ENCODE results near the gene TMEM231. TPM values are rescaled to one million over a fixed set of nuclear protein-coding genes. Genes with fewer than 3 reads are reported as not detected.

The TMEM231 gene
- total RNA-seq, 1 donor from 2014 or later: 6.9 TPM

- DNase-seq (ENCODE audit: extremely low spot score in 2 of 2): no peak
- no peak overlapping the region for H3K4me3 ChIP-seq
- H3K4me1 ChIP-seq: peaks cover 11% of the 10 kb centered on the region
- H3K27ac ChIP-seq: no peak overlapping the region
- intact Hi-C loops (cut with DNase I): no loop called here
- peaks cover 0 to 79% of the 10 kb centered on the region in 2 donors for H3K36me3 ChIP-seq
- H3K9me3 ChIP-seq: no peaks in the 10 kb centered on the region
- H3K27me3 ChIP-seq: no peaks in the 10 kb centered on the region
- no peak for TF ChIP-seq CTCF (IDR thresholded peaks at IDR 0.05)
- no peak for TF ChIP-seq POLR2AphosphoS5 (IDR thresholded peaks at IDR 0.05; ENCODE audit: insufficient read depth in 1 of 2, low read depth in 1 of 2)
- TF ChIP-seq POLR2A (IDR thresholded peaks at IDR 0.05): no peak
Observed at GRCh38 chr16:75575958-75576357, 19.9 kb upstream of the TMEM231 start.

DNA sequence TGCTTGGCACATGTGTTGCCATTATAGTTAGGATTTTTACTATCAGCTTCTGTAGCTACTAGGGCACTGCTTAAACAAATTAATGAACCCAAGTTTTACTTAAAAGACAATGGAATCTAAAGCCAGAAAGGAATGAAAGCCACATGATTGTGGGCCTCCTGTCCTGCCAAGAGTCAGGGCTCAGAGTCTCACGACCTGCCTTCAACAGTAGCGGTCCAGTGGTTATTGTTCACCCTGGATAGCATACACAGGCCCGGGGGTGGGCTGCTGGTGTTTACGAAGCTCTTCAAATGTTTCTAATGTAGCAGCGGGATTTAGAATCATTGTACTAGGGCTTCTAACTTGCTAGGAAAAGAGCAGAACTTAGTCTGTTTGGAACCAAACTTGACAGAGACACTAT is 17.9 kb upstream of the TMEM231 start:
- intact Hi-C loops (cut with DNase I): no loop called here
- H3K27me3 ChIP-seq: no peaks in the 10 kb centered on the region
- TF ChIP-seq CTCF (IDR thresholded peaks at IDR 0.05): no peak
- no peak for TF ChIP-seq POLR2AphosphoS5 (IDR thresholded peaks at IDR 0.05; ENCODE audit: insufficient read depth in 1 of 2, low read depth in 1 of 2)
- no peak for TF ChIP-seq POLR2A (IDR thresholded peaks at IDR 0.05)
- no peak overlapping the region for H3K27ac ChIP-seq
- peaks cover 0 to 85% of the 10 kb centered on the region in 2 donors for H3K36me3 ChIP-seq
- DNase-seq (ENCODE audit: extremely low spot score in 2 of 2): no peak
- peaks cover 24% of the 10 kb centered on the region for H3K4me1 ChIP-seq
- no peak overlapping the region for H3K4me3 ChIP-seq
- H3K9me3 ChIP-seq: no peaks in the 10 kb centered on the region

GRCh38 chr16:75572864-75573542 is 17.0 kb upstream of the TMEM231 start:
- TF ChIP-seq POLR2A (IDR thresholded peaks at IDR 0.05) (no peak), CTCF (IDR thresholded peaks at IDR 0.05) (no peak), POLR2AphosphoS5 (IDR thresholded peaks at IDR 0.05; ENCODE audit: insufficient read depth in 1 of 2, low read depth in 1 of 2) (no peak)
- Histone ChIP-seq H3K27me3 (no peaks in the 10 kb centered on the region), H3K27ac (no peak overlapping the region), H3K9me3 (no peaks in the 10 kb centered on the region), H3K36me3 (peaks cover 0 to 85% of the 10 kb centered on the region in 2 donors), H3K4me1 (peaks cover 33% of the 10 kb centered on the region), H3K4me3 (no peak overlapping the region)
- intact Hi-C loops (cut with DNase I): no loop called here
- DNase-seq (ENCODE audit: extremely low spot score in 2 of 2): no peak

DNA sequence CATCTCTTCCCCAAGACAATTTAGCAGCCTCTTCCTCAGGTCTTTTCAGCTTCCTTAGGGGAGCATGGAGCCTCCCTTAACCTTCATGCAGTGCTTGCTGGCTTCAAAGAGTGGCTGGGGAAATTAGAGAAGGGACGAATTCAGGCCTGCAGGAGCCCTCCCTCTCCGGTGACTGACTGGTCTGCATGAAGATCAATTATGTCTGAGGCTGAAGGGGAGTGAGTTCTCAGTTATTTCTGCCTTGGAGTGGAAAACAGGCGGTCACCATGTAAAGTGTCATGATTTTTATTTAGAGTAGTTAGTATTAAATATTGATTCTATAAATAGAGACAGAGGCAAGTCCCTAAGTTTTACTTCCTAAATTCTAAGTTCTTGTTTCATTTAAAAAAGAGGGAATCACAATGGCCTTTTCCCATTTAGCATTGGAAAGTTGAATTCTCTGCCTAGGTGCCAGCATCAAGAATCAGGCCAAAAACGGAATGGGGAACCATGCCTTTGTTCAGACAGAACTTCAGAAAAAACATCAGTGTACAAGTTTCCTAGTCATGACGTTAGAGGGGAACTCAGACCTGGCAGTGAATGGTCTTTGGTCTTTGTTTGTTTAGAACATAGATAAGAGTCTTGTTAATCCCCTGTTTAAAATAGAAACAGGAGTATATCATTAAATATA is 14.5 kb upstream of the TMEM231 start:
- no peak for DNase-seq (ENCODE audit: extremely low spot score in 2 of 2)
- Histone ChIP-seq H3K4me1 (peaks cover 49% of the 10 kb centered on the region), H3K27me3 (no peaks in the 10 kb centered on the region), H3K9me3 (no peaks in the 10 kb centered on the region), H3K36me3 (peaks cover 0 to 63% of the 10 kb centered on the region in 2 donors), H3K27ac (no peak overlapping the region), H3K4me3 (no peak overlapping the region)
- TF ChIP-seq POLR2A (IDR thresholded peaks at IDR 0.05) (no peak), CTCF (IDR thresholded peaks at IDR 0.05) (no peak), POLR2AphosphoS5 (IDR thresholded peaks at IDR 0.05; ENCODE audit: insufficient read depth in 1 of 2, low read depth in 1 of 2) (no peak)
- intact Hi-C loops (cut with DNase I): no loop called here

GRCh38 chr16:75567911-75568310 is 11.9 kb upstream of the TMEM231 start:
- peak overlapping the region in 1 of 2 donors; percentile 80 for H3K4me3 ChIP-seq
- H3K27me3 ChIP-seq: no peaks in the 10 kb centered on the region
- H3K36me3 ChIP-seq: peaks cover 0 to 44% of the 10 kb centered on the region in 2 donors
- H3K27ac ChIP-seq: no peak overlapping the region
- TF ChIP-seq POLR2A (IDR thresholded peaks at IDR 0.05): no peak
- TF ChIP-seq CTCF (IDR thresholded peaks at IDR 0.05): no peak
- no peak for TF ChIP-seq POLR2AphosphoS5 (IDR thresholded peaks at IDR 0.05; ENCODE audit: insufficient read depth in 1 of 2, low read depth in 1 of 2)
- no peak for DNase-seq (ENCODE audit: extremely low spot score in 2 of 2)
- peaks cover 46% of the 10 kb centered on the region for H3K4me1 ChIP-seq
- intact Hi-C loops (cut with DNase I): loop anchor here (5.0 kb wide), 1 partner anchor 54 kb away; the partner anchor contains the start of gene ADAT1
- no peaks in the 10 kb centered on the region for H3K9me3 ChIP-seq

Measured in vagina (tissue), 2 donors.